Astrocyte (in vitro differentiated cells and primary cell): ENCODE data around the gene NUP93.

Experiments
- EZH2 ChIP-seq: IDR thresholded peaks from 2 replicates; pipeline ENCODE4 v1.6.1; 2012; ENCODE audit warnings: mild to moderate bottlenecking, low read length, inconsistent platforms; ENCODE audit not compliant: insufficient read depth
- TF ChIP-seq, protein P1 (sequence below): IDR thresholded peaks from 2 replicates; pipeline ENCODE4 v1.5.1; 2011; ENCODE audit warnings: low read depth, mild to moderate bottlenecking, inconsistent platforms, low read length, moderate library complexity; ENCODE audit not compliant: insufficient read depth

GRCh38 chr16:56774016-56774680 lies 44.2 kb downstream of the NUP93 start:
- TF ChIP-seq, protein P1, sequence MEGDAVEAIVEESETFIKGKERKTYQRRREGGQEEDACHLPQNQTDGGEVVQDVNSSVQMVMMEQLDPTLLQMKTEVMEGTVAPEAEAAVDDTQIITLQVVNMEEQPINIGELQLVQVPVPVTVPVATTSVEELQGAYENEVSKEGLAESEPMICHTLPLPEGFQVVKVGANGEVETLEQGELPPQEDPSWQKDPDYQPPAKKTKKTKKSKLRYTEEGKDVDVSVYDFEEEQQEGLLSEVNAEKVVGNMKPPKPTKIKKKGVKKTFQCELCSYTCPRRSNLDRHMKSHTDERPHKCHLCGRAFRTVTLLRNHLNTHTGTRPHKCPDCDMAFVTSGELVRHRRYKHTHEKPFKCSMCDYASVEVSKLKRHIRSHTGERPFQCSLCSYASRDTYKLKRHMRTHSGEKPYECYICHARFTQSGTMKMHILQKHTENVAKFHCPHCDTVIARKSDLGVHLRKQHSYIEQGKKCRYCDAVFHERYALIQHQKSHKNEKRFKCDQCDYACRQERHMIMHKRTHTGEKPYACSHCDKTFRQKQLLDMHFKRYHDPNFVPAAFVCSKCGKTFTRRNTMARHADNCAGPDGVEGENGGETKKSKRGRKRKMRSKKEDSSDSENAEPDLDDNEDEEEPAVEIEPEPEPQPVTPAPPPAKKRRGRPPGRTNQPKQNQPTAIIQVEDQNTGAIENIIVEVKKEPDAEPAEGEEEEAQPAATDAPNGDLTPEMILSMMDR = no peak
- TF ChIP-seq EZH2 = no peak
